NCI-H69 (cell line): ENCODE measurements around the gene GRK3.
"Not testable (repeated sequence)": the region's sequence is repeated elsewhere in the genome, so short reads cannot be mapped to it uniquely, and the experiment has no call there.

Experiments
- DNase-seq: peaks from one replicate; lab custom pipeline; 2025; lab: John Stamatoyannopoulos, UW

GRK3 gene

GRCh38 chr22:25572708-25573171 is 8.3 kb downstream of the GRK3 start:
- peak; percentile 70 for DNase-seq

- no peak for DNase-seq
Observed at GRCh38 chr22:25573841-25574240, 9.4 kb downstream of the GRK3 start.

GRCh38 chr22:25574736-25575135 is 10.3 kb downstream of the GRK3 start:
- DNase-seq: no peak

- DNase-seq: not testable (repeated sequence)
Observed at GRCh38 chr22:25575674-25576392, 11.4 kb downstream of the GRK3 start.

DNA sequence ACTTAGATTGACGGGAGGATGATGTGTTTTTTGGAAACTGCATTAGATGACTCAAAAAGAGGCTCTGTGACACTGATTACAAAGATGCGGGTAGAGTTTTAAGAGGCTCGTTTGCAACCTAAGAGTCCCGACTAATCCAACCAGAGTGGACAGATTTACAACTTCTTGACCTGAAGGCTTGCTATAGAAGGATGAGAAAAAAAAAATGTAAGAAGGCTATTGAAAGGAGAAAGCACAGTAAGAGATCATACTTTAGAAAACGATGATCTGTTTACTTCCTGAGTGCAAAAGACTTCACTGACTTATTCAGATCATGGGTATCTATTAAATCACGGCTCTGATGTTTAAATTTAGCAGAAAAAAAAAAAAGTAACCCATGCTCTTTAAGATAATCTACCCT is 17.0 kb downstream of the GRK3 start:
- DNase-seq: not testable (repeated sequence)

DNA sequence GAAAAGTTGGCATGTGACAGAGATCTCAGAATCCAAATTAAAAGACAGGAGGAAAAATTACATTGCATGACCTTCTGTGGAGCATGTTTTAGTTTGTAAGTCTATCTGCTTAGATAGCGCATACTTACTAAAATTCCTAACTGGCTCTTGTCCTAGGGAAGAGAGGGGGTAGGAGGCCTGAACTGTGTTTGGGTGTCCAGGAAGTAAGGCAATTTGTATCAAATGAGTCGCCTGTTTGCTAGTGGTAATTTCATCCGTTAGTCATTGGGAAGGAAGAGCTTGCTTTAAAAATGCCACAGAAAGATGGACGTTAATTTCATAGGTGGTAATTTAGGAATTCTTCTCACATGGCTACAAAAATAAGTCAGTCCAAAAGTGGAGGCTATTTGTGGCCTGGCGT is 18.5 kb downstream of the GRK3 start:
- DNase-seq: peak; percentile 42

GRCh38 chr22:25584993-25585392 is 20.5 kb downstream of the GRK3 start:
- not testable (repeated sequence) for DNase-seq

DNA sequence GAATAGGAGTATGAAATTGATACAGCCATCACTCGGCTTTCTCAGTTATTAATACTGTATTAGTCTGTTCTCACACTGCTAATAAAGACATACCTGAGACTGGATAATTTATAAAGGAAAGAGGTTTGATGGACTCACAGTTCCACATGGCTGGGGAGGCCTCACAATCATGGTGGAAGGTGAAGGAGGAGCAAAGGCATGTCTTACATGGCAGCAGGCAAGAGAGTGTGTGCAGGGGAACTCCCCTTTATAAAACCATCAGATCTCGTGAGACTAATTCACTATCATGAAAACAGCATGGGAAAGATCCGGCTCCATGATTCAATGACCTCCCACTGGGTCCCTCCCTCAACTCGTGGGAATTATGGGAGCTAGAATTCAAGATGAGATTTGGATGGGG is 25.2 kb downstream of the GRK3 start:
- not testable (repeated sequence) for DNase-seq

GRCh38 chr22:25593323-25593722 is 28.8 kb downstream of the GRK3 start:
- not testable (repeated sequence) for DNase-seq

GRCh38 chr22:25598609-25599008 is 34.1 kb downstream of the GRK3 start:
- DNase-seq: no peak

GRCh38 chr22:25602445-25602844 is 38.0 kb downstream of the GRK3 start:
- no peak for DNase-seq

- no peak for DNase-seq
Observed at GRCh38 chr22:25602916-25603315, 38.4 kb downstream of the GRK3 start.

- not testable (repeated sequence) for DNase-seq
Observed at GRCh38 chr22:25605146-25605545, 40.7 kb downstream of the GRK3 start.

DNA sequence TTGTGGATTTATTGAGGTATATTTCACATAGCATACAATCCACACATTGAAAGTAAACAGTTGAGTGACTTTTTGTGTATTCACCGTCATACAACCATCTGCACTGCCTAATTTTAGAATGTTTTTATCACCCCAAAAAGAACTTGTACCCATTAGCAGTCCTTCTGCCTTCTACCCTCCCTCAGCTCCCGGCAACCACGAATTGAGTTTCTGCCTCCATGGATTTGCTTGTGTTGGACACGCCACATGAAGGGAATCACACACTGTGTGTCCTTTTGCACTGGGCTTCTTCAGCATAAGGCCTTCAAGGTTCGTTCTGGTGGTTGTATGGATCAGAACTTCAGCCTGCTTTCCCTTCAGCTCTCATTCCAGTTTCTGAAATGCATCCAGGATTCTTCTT is 41.1 kb downstream of the GRK3 start:
- not testable (repeated sequence) for DNase-seq

GRCh38 chr22:25611284-25611683 is 46.8 kb downstream of the GRK3 start:
- not testable (repeated sequence) for DNase-seq

GRCh38 chr22:25613131-25613530 is 48.7 kb downstream of the GRK3 start:
- DNase-seq: not testable (repeated sequence)

- not testable (repeated sequence) for DNase-seq
Observed at GRCh38 chr22:25613558-25613957, 49.1 kb downstream of the GRK3 start.

GRCh38 chr22:25614791-25615190 is 50.3 kb downstream of the GRK3 start:
- DNase-seq: not testable (repeated sequence)

DNA sequence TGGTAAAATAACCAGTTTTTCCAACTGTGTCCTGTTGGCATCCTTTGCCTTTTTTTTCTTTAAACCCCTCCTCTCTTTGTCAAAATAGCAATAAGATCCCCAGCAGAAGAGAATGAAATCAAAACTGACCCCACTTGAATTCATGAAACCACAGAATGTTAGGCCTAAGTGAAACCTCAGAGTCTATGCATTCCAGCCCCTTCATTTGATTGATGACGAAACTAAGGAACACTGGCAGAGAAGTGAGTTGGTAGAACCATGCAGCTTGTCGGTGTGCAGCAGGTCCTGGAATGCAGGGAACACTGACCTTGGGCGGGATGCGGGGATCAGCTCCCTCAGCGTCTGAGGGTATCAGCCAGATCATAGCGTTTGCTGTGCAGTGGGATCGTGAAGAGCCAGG is 57.5 kb downstream of the GRK3 start:
- DNase-seq: no peak

DNA sequence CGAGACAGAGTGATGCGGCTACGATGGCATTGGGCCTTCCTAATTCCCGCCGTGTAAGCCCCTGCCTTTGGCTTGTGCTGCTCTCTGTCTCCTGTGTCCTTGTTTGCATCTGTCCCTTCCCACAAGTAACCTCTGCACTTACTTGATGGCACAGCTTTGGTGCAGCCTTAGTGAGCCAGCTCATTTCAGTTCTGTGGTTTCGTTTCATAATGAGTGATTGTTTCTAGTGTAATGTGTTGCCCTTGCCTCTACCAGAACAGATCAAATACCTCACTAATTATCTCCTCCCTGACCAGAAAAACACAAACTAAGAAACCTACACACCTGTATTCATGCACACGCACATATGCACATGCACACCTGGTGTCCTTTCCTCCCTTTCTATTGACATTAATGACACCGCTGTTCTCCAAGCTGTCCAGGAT is 58.8 kb downstream of the GRK3 start:
- DNase-seq: peak; percentile 63

DNA sequence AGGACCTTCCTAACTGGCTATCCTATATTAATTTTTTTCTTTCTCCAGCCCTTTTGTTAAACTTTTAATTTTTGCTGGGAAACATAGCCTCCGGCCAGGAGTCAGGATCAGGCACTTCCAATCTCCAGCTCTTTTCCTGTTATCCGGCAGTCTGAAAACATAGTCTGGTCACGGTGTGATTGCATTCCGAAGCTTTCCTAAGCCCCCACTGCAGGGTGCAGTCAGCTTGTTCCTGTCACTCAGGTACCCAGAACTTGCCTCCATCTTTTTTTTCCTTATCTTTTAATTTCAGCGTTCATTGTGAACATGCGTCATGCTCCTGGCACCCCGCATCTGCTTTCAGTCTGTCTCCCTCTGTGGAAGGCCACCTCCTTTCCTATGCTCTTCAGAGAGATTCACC is 59.4 kb downstream of the GRK3 start:
- no peak for DNase-seq

DNA sequence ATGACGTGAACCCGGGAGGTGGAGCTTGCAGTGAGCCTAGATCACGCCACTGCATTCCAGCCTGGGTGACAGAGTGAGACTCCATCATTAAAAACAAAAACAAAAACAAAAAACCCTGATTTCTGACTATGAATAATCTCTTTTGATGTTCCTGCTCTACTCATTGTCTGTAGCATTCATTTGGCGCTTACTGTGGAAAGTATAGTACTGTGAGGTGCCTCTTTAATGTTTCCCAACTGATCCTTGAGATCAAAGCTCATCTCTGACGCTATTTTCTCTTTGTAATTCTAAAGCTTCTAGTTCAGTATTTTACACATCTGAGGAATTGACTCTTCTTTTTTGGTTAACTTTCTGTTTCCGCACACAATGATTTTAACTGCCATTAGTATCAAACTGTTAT is 60.0 kb downstream of the GRK3 start:
- DNase-seq: no peak

DNA sequence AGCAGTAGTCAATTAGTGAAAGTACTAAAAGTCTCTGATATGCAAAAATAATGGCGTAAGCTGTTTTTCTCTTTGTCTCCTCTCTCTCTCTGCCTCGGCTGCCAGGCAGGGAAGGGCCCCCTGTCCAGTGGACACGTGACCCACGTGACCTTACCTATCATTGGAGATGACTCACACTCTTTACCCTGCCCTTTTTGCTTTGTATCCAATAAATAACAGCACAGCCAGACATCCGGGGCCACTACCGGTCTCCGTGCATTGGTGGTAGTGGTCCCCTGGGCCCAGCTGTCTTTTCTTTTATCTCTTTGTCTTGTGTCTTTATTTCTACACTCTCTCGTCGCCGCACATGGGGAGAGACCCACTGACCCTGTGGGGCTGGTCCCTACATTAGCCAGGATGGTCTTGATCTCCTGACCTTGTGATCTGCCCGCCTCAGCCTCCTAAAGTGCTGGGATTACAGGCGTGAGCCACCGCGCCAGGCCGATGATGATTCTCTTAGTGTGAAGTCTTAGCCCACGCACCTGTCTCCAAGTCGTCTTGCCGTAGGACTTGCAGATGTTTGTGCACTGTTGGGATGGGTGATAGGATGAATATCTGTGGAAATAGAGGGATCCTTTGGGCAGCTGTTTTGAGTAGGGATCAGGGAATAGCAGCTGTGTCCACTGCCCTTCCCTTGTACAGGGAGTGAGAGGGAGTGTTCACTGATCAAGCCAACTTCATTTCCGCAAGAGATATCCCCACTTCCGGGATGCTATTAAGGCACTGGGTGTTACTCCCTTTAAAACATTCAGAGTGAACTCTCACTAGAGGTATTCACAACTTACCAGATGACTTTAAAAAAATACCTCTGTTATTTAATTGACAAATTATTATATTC is 61.5 kb downstream of the GRK3 start:
- not testable (repeated sequence) for DNase-seq
